AG04449 (cell line): Measurements from ENCODE around the gene CBX1.
"Not testable (repeated sequence)": the region's sequence is repeated elsewhere in the genome, so short reads cannot be mapped to it uniquely, and the experiment has no call there.

ENCODE experiments used
- CTCF ChIA-PET: fragments of 350-600 bp; formaldehyde crosslinking; extraction: SDS; loops from one replicate; lab custom pipeline; 2021; ENCODE audit warnings: antibody characterized with exemption; lab: Yijun Ruan, JAX
- POLR2A ChIA-PET: fragments of 400-600, 350-600 bp; formaldehyde crosslinking; extraction: SDS; loops from one replicate; lab custom pipeline; 2020; ENCODE audit warnings: antibody characterized with exemption, inconsistent platforms; lab: Yijun Ruan, JAX
- DNase-seq: peaks from one replicate; pipeline ENCODE4 v3.0.0-alpha.2; 2010; ENCODE audit warnings: low read depth, low spot score
- H3K4me3 ChIP-seq: 2 replicates; pipeline ENCODE4 v1.5.1; 2011; ENCODE audit warnings: low read depth, mild to moderate bottlenecking, control low read depth, low read length
- TF ChIP-seq, protein P1 (sequence below): IDR thresholded peaks from one replicate; pipeline ENCODE4 v1.5.1; 2011; ENCODE audit warnings: mild to moderate bottlenecking, moderate library complexity, low read length, control low read depth, inconsistent platforms; ENCODE audit not compliant: insufficient read depth; ENCODE audit errors: missing control alignments

The CBX1 gene

DNA sequence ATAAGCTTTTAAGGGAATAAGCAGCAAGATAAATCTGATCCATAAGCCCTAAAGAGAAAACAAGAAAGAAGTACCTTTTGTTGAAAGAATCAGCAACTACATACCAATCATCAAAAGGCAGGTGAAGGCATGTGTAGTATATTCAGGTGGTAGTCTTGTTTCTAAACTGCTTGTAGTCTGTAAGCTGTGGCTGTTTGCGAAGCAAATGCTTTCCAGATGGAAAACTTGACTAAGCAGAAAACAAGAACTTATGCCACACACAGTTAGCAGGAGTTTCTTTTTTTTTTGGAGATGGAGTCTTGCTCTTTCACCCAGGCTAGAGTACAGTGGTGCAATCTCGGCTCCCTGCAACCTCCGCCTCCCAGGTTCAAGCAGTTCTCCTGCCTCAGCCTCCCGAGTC is 5.7 kb downstream of the CBX1 start:
- ChIA-PET CTCF (interaction anchor here (1.0 to 7.3 kb wide), 9 partner anchors 10 to 104 kb away, joined by 3 to 68 read pairs (median 5); partner anchors contain the start of gene SNX11), POLR2A (no interaction called here)
- DNase-seq, result no peak
- TF ChIP-seq, protein P1, sequence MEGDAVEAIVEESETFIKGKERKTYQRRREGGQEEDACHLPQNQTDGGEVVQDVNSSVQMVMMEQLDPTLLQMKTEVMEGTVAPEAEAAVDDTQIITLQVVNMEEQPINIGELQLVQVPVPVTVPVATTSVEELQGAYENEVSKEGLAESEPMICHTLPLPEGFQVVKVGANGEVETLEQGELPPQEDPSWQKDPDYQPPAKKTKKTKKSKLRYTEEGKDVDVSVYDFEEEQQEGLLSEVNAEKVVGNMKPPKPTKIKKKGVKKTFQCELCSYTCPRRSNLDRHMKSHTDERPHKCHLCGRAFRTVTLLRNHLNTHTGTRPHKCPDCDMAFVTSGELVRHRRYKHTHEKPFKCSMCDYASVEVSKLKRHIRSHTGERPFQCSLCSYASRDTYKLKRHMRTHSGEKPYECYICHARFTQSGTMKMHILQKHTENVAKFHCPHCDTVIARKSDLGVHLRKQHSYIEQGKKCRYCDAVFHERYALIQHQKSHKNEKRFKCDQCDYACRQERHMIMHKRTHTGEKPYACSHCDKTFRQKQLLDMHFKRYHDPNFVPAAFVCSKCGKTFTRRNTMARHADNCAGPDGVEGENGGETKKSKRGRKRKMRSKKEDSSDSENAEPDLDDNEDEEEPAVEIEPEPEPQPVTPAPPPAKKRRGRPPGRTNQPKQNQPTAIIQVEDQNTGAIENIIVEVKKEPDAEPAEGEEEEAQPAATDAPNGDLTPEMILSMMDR, result no peak
- H3K4me3 ChIP-seq, result no peak overlapping the region

DNA sequence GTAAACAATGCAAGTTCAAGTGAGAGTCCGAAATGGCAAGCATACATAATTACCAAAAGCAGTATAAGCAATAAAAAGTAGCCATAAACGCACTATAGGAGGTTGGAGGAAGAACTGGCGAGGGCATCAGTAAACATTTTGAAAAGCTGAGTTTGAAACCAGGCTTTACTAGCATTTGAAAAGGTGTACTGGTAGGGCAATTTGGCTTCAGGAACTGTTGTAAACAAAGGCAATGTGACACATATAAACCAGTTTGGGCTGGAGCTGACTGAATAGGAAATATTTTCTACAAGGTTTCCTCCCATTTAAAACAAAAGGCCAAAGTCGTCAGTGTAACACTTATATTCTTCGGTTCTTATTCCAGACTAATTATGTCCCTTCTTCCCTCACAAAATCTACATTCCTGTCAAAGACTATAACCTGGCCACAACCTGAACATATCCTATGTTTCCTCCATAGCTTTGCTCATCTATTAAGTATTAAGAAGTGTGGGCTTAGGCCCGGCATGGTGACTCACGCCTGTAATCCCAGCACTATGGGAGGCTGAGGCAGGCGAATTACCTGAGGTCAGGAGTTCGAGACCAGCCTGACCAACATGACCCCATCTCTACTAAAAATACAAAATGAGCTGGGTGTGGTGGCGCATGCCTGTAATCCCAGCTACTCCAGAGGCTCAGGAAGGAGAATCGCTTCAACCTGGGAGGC is 7.8 kb downstream of the CBX1 start:
- no peak overlapping the region for H3K4me3 ChIP-seq
- no peak for DNase-seq
- ChIA-PET POLR2A (no interaction called here), CTCF (interaction anchor here (0.8 to 1.5 kb wide), 8 partner anchors 13 to 68 kb away, joined by 3 to 10 read pairs (median 4); no protein-coding TSS in a partner anchor)
- TF ChIP-seq, protein P1, result no peak

DNA sequence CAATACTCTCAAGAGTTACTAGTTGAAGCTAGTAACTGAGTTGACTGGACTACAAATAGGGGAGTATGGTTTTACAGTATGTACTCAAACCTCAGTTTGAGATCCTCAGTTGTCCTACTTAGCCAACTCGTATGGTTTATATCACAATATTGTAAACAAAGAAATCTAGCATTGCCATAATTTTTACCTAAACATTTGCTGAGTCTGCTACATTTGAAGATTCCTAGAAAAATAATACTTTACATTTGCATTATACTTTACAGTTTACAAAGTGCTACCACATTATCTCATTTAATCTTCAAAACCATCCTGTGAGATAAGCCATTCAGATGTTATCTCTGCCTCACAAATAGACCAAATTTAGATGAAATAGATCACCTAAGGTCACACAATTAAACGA is 16.3 kb downstream of the CBX1 start:
- POLR2A ChIA-PET, result no interaction called here

DNA sequence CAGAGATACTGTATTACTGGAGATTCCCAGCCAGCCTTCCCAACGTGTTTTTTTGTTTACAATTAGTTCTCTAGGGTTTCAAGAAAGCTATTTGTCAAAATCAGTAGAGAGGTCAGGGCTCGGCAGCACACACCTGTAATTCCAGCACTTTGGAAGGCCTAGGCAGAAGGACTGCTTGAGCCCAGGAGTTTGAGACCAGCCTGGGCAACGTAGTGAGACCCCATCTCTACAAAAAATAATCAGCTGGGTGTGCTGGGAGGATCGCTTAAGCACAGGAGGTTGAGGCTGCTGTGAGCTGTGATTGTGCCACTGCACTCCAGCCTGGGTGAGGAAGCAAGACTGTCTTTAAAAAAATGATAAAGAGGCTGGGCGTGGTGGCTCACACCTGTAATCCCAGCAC is 19.4 kb downstream of the CBX1 start:
- CTCF ChIA-PET, result interaction anchor here (0.9 to 13.6 kb wide), 14 partner anchors 8 to 103 kb away, joined by 3 to 305 read pairs (median 8); no protein-coding TSS in a partner anchor
- H3K4me3 ChIP-seq, result no peak overlapping the region
- TF ChIP-seq, protein P1, result no peak
- POLR2A ChIA-PET, result no interaction called here
- DNase-seq, result no peak

More for the DNA sequence above, 16.3 kb downstream of the CBX1 start:
- H3K4me3 ChIP-seq, result no peak overlapping the region
- TF ChIP-seq, protein P1, result no peak
- CTCF ChIA-PET, result interaction anchor here (1.0 to 6.4 kb wide), 6 partner anchors 10 to 59 kb away, joined by 3 to 50 read pairs (median 14); no protein-coding TSS in a partner anchor
- DNase-seq, result no peak

DNA sequence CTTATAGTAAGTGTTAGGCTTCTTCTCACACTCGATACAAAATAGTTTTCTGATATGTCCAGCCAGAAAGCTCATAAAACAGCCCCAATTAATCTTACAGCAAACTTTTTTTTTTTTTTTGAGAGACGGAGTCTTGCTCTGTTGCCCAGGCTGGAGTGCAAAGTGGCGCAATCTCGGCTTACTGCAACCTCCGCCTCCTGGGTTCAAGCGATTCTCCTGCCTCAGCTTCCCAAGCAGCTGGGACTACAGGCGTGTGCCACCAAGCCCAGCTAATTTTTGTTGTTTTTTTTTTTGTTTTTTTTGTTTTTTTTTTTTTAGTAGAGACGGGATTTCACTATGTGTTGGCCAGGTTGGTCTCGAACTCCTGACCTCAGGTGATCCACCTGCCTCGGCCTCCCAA is 24.1 kb downstream of the CBX1 start:
- H3K4me3 ChIP-seq, DNase-seq, POLR2A ChIA-PET: not testable (repeated sequence)
- CTCF ChIA-PET, result interaction anchor here (1.0 to 13.6 kb wide), 10 partner anchors 9 to 53 kb away, joined by 3 to 305 read pairs (median 4); partner anchors contain the start of gene COPZ2

DNA sequence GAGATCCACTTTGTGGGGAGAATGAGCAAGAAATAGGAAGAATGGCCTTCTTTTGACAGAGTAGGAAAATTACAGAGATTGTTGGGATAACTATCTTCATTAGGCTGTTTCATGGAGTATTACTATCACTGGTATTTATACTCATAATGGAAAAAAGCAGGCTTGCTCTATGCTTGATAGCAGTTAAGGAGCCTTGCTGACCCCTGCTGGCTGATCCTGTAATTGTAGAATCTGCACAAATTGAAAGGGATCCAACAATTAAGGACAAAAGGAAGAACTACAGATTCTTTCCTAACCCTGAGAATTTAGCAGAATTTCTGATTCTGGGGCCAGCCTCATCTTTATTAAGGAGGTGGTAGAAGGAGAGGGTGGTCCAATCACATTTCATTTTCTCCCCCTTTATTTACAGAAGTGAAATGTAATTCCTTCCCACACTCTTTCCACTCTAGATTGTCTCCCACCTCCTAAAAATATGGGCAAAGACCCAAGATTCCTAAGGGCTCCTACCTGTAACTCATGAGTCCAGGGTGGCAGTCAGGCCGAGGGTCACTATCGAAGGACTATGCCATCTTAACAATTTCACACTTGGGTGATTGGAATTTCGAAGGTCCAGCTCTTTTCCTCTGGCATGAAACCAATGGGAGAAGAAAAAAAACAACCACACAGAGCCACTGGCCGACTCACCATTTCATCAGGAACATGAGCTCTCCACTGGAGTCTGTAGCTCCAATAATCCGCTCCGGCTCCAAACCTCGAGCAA is 26.8 kb downstream of the CBX1 start:
- H3K4me3 ChIP-seq, result no peak overlapping the region
- DNase-seq, result peak; percentile 52
- TF ChIP-seq, protein P1, result peak; percentile 56
- ChIA-PET CTCF (interaction anchor here (0.6 to 13.6 kb wide), 38 partner anchors 9 to 98 kb away, joined by 3 to 305 read pairs (median 6); partner anchors contain the start of genes COPZ2, NFE2L1 and SNX11), POLR2A (interaction anchor here (1.2 kb wide), 2 partner anchors 26 to 49 kb away, joined by 4 to 5 read pairs; no protein-coding TSS in a partner anchor)

DNA sequence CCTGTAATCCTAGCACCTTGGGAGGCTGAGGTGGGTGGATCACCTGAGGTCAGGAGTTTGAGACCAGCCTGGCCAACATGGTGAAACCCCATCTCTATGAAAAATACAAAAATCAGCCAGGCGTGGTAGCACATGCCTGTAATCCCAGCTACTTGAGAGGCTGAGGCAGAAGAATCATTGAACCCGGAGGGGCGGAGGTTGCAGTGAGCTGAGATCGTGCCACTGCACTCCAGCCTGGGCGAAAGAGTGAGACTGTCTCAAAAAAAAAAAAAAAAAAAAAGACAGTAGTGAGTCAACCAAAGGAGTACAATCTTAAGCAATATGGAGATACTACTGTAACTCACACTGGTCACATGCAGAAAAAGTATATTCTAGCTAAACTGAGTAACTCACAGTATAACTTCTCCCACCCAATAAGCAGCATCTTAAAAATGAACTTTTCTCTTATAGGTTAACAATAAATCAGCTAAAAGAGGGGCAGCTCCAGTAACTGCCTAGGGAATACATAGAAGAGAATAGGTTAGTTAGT is 27.6 kb downstream of the CBX1 start:
- not testable (repeated sequence) for DNase-seq, H3K4me3 ChIP-seq
- ChIA-PET POLR2A (interaction anchor here (0.6 to 1.2 kb wide), 3 partner anchors 25 to 49 kb away, joined by 3 to 5 read pairs (median 4); no protein-coding TSS in a partner anchor), CTCF (interaction anchor here (0.8 to 13.6 kb wide), 26 partner anchors 8 to 95 kb away, joined by 3 to 305 read pairs (median 6); partner anchors contain the start of genes COPZ2 and SNX11)

DNA sequence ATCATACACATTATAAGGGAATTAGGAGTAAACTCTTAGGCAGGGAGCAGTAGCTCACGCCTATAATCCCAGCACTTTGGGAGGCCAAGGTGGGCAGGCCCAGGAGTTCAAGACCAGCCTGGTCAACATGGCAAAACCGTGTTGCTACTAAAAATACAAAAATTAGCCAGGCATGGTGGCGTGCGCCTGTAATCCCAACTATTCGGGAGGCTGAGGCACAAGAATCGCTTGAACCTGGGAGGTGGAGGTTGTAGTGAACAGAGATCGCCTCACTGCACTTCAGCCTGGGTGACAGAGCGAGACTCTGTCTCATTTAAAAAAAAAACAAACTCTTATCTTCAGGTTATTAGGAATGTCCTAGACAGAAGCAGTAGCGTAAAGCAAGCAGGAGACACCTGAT is 28.5 kb downstream of the CBX1 start:
- CTCF ChIA-PET, result interaction anchor here (0.7 to 13.6 kb wide), 16 partner anchors 8 to 94 kb away, joined by 3 to 305 read pairs (median 10); partner anchors contain the start of gene COPZ2
- H3K4me3 ChIP-seq, DNase-seq: not testable (repeated sequence)
- POLR2A ChIA-PET, result interaction anchor here (1.2 kb wide), 1 partner anchor 48 kb away, joined by 5 read pairs; no protein-coding TSS in a partner anchor
